Measurements from ENCODE around the gene COX6A2. TPM values are rescaled to one million over a fixed set of nuclear protein-coding genes. Genes with fewer than 3 reads are reported as not detected.

The COX6A2 gene
- total and polyA plus RNA-seq, 12 donors, result 2.8 to 5.2 TPM; not detected in 10

- Histone ChIP-seq H3K4me3 (no peak overlapping the region), H3K36me3 (replicated peaks in 1 of 2) (peaks cover 0 to 47% of the 10 kb centered on the region in 2 donors), H3K27me3 (no peaks in the 10 kb centered on the region), H3K4me1 (replicated peaks in 1 of 2) (peaks cover 0 to 4% of the 10 kb centered on the region in 2 donors), H3K9me3 (replicated peaks in 1 of 3) (no peaks in the 10 kb centered on the region), H3K27ac (no peak overlapping the region)
- TF ChIP-seq CTCF (IDR thresholded peaks at IDR 0.05) (no peak), POLR2A (IDR thresholded peaks at IDR 0.05) (no peak)
- WGBS, 4 donors, result 91 to 100% (median 93%) methylated on average over 2 to 18 of the region's 18 CpGs
- intact Hi-C loops (cut with DNase I), result no loop called here
- DNase-seq, result no peak
These were observed 38.3 kb upstream of the COX6A2 start for GRCh38 chr16:31466381-31466841.

- WGBS, 4 donors, result 92 to 94% (median 93%) methylated on average over 13 to 20 of the region's 20 CpGs
- no peak overlapping the region for H3K4me3 ChIP-seq
- no peaks in the 10 kb centered on the region for H3K9me3 ChIP-seq (replicated peaks in 1 of 3)
- DNase-seq, result no peak
- TF ChIP-seq CTCF (IDR thresholded peaks at IDR 0.05) (no peak), POLR2A (IDR thresholded peaks at IDR 0.05) (no peak)
- peaks cover 0 to 3% of the 10 kb centered on the region in 2 donors for H3K4me1 ChIP-seq (replicated peaks in 1 of 2)
- no peaks in the 10 kb centered on the region for H3K27me3 ChIP-seq
- H3K36me3 ChIP-seq (replicated peaks in 1 of 2), result peaks cover 0 to 47% of the 10 kb centered on the region in 2 donors
- no peak overlapping the region for H3K27ac ChIP-seq
- intact Hi-C loops (cut with DNase I), result no loop called here
These were observed 37.7 kb upstream of the COX6A2 start for GRCh38 chr16:31465788-31466370.

- Histone ChIP-seq H3K36me3 (replicated peaks in 1 of 2) (peaks cover 0 to 47% of the 10 kb centered on the region in 2 donors), H3K27me3 (no peaks in the 10 kb centered on the region), H3K4me3 (no peak overlapping the region), H3K27ac (no peak overlapping the region), H3K4me1 (replicated peaks in 1 of 2) (peaks cover 7 to 13% of the 10 kb centered on the region in 2 donors), H3K9me3 (replicated peaks in 1 of 3) (no peaks in the 10 kb centered on the region)
- intact Hi-C loops (cut with DNase I), result no loop called here
- WGBS, 4 donors, result 92 to 95% (median 92%) methylated on average over 17 of the region's 17 CpGs
- TF ChIP-seq CTCF (IDR thresholded peaks at IDR 0.05), result no peak
- TF ChIP-seq POLR2A (IDR thresholded peaks at IDR 0.05), result no peak
- DNase-seq, result peak in 1 of 7 donors; percentile 6
These were observed 36.7 kb upstream of the COX6A2 start for GRCh38 chr16:31464781-31465260.

- no peaks in the 10 kb centered on the region for H3K9me3 ChIP-seq (replicated peaks in 1 of 3)
- intact Hi-C loops (cut with DNase I), result no loop called here
- peaks cover 0 to 47% of the 10 kb centered on the region in 2 donors for H3K36me3 ChIP-seq (replicated peaks in 1 of 2)
These were observed 36.2 kb upstream of the COX6A2 start for GRCh38 chr16:31464348-31464769.

More at GRCh38 chr16:31464348-31464769, 36.2 kb upstream of the COX6A2 start:
- DNase-seq, result peak in 3 of 7 donors; percentile 7 to 20 (median 10)
- TF ChIP-seq POLR2A (IDR thresholded peaks at IDR 0.05) (no peak), CTCF (IDR thresholded peaks at IDR 0.05) (no peak)
- Histone ChIP-seq H3K4me1 (replicated peaks in 1 of 2) (peaks cover 7 to 13% of the 10 kb centered on the region in 2 donors), H3K4me3 (no peak overlapping the region), H3K27me3 (no peaks in the 10 kb centered on the region), H3K27ac (no peak overlapping the region)
- WGBS, 4 donors, result 96 to 97% (median 97%) methylated on average over 18 to 36 of the region's 36 CpGs

Data from adrenal gland (tissue), 12 donors.